Dedifferentiated amniotic fluid mesenchymal stem cell (primary cell): Measurements from ENCODE around the gene COG8.
"Not testable (repeated sequence)": the region's sequence is repeated elsewhere in the genome, so short reads cannot be mapped to it uniquely, and the experiment has no call there.

Experiments used
- DNase-seq: peaks from one replicate; pipeline ENCODE4 v3.0.0-alpha.2; 2016; ENCODE audit errors: extremely low spot score

Gene COG8

DNA sequence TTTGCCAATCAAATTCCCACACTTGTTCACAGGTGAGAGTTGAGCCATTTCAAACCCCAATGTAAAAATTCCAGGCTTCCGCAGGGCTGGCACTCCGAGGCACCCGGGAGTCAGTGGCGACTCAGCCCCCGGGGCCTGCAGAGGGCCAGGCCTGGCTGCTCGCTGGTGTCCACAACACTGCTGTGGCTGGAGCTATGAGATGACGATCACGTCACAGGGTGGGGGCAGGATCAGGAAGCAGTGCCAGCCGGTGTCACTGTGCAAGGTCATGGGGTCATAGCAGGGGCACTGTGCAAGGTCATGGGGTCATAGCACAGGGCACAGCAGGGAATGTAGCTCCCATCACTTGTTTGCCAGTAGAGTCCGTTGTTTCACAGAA, 20.5 kb downstream of the COG8 start:
- DNase-seq = no peak

DNA sequence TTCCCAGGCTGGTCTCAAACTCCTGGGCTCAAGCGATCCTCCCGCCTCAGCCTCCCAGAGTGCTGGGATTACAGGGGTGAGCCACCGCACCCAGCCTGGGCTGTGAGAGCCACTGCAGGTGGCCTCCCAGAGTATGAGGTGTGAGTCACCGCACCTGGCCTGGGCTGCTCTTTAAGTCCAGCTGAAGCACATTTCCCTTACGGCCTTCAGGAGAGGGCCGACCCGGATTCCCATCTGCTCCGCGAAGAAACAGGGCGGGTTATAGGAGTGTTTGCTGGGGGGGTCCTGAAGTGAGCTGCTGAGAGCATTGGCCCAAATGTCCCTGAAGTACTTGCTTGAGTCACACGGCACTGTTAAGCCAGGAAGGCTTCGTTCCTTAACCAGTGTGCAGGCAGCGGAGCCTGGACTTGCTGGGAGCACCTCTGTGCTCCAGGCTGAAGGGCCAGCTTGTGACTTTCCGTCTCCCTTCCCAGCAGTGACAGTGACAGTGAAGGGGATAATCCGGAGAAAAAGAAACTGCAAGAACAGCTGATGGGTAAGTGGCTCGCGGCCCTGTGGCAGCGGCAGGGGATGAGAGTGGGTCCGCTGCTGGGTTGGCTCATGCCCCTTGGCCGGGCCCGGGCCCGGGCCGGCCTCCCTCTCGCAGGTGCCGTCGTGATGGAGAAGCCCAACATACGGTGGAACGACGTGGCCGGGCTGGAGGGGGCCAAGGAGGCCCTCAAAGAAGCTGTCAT, 21.0 kb downstream of the COG8 start:
- no peak for DNase-seq

DNA sequence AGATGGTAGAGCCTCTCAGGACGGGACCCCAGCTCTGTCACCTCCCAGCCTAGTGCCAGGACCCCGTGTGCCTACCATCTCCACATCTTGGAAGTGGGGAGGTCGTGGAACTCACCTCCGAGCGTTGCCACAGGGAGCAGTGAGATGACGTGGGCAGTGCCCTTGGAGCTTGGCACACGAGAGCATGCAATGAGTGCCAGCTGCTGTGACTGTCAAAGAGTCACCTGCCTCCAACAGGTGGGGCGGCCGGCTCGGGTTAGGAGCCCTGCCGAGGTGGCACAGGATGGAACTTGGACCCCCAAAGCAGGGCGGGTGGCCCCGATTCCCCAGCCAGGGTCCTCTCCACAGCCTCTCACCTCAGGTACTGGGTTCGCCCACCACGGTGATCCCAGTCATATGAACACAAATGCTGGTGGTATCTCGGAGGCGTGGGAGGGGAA, 22.7 kb downstream of the COG8 start:
- DNase-seq = no peak

DNA sequence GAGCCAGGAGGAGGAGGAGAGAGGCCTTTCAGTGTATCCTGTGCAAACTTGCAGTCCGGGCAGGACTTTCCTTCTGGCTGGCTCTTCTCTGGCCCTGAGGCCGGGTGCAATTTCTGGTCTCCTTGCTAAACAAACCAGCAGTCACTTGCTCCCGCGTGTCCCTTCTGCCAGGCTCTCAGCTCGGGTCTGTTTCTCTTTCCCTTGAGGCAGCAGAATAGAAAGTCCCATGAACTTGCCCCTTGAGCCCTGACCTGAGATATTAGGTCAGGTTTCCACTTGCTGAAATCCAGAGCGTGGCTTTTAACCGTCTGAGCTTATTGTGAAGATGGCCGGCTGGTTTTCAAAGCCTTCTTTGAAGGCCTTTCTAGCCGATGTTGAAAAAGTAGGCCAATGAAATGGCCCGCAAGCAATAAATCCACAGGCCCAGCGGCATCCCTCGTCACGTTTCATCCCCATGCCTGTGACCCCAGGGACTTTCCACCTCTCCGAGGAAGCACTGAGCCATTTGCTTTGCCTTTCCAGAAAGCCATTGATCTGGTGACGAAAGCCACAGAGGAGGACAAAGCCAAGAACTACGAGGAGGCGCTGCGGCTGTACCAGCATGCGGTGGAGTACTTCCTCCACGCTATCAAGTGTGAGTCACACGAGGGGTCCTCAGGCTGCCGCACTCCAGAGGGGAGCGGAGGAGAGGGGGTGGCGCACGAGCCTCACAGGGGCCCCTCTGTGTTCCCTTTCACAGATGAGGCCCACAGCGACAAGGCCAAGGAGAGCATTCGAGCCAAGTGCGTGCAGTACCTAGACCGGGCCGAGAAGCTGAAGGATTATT, 23.7 kb downstream of the COG8 start:
- DNase-seq = no peak

DNA sequence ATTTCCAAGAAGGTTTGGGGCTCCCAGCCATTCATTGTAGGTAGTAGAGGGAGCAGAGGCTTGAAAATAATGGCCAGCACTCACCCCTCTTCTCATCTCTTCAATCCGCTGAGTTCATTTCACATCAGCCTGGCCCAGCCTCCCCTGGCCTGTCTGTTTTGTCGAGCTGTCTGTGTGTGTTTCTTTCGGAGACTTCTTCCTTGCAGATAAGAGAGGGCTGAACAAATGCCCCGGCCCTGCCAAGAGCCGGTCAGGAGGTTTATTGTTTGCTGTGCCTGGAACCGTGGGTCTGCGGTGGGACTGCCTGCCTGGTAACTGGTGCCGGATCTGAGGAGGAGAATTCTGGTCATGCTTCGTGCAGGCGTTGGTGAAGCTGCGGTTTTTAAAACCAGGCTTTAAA, 24.8 kb downstream of the COG8 start:
- no peak for DNase-seq

DNA sequence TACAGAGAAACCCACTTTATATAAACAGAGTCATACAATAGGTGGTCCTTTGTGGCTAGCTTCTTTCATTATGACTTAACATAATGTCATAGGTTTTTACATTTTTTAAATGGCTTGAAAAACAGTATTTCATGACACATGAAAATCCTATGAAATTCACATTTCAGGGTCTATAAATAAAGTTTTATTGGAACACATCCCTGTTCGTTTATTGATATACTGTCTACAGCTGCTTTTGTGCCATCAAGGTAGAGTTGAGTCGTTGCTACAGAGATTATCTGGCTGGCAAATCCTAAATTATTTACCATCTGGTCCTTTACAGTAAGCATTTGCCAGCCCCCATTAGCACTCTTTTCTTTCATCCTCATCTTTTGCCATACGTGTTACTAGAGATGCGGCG, 25.9 kb downstream of the COG8 start:
- DNase-seq = no peak

DNA sequence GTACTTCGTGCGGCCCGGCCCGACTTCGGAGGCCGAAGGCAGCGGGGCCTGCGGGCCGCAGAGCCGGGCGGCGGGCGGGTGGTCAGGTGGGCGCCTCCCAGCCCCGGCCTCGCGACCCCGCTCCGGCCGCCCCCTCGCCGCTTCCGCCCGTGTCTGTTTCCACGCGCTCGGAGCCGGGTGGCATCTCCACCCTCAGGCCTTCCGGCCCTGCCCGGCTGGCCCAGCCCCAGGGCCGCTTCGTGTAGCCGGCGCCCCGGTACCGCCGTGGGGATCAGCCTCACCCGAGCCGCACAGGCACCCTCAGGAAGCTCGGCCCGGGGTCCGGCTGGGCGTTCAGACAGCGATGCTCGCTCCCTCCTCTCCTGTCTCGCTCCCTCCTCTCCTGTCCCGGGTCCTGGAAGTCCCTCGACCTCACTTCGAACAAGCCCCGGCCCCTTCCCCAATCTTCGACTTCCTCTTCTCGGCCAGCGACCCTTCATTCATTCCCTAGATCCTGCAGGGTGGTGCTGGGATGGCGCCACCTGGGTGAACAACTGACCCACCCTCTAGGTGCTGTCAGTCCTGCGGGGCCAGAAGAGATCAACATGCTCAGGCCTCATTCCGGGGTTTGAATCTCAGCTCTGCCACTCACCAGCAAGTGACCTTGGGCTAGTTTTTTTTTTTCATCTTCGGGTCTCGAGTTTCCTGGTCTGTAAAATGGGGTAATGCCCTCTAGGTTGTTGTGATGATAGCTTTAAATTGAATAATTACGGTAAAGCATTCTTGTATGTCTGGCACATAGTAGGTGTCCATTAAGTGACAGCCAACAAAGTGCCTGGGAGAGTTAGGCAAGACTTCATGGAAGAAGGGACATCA, 27.6 kb downstream of the COG8 start:
- no peak for DNase-seq

DNA sequence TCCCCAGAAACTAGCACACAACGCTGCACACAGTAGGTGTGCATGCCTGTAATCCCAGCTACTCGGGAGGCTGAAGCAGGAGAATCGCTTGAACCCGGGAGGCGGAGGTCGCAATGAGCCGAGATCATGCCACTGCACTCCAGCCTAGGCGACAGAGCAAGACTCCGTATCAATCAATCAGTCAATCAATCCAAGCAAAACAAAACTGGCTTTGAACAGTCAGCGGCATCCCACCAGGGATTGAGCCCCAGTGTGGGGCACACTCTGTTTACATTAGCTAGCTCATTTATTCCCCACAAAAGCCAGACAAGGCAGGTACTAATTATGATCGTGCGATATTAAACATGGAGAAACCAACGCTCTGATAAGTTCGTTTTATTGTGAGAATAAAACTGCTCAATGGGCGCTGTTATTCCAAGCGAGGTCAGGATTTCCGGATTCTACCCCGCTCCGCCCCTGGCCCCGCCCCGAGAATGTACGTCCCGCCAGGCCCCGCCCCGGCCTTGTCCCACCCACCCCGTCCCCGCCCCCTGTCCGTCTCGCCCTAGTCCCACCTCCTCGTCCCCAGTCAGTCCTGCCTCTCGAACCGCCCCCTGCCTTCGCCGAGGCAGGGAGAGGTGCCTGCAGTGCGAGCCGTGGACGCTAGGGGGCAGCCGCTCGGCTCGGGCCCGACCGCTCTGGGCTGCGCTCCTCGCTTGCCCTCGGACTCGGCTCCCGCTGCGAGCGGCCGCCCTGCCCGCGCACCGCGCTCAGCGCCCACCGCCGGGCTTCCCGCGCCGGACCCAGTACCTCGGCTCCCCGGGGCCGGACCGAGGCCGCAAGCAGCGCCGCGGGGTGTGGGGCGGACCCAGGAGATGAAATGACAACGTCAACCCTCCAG, 28.5 kb downstream of the COG8 start, which contains the start of gene VPS4A:
Gene VPS4A (plus strand): TSS at position 698 of the 880 bp plus-strand sequence. CDS start 162 bp downstream, at position 860.
- peak; percentile 93 for DNase-seq

DNA sequence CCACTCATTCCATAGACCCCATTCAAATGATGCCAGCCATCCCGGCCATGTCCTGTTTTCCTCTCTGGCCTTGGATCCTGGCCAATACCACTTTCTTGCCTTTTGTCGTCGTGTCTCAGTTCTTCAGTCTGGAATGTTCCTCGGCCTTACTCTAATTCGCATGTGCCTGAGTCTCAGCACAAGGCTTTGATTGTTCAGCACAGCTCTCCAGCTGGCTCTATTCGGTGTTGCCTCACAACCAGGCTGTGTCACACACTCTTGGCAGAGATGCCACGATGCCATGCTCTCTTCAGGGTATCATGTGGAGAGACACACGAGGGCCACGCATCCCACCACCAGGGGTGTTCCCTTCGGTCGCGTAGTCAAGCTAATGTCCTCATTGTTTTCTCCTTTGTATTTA, 30.0 kb downstream of the COG8 start:
- no peak for DNase-seq

DNA sequence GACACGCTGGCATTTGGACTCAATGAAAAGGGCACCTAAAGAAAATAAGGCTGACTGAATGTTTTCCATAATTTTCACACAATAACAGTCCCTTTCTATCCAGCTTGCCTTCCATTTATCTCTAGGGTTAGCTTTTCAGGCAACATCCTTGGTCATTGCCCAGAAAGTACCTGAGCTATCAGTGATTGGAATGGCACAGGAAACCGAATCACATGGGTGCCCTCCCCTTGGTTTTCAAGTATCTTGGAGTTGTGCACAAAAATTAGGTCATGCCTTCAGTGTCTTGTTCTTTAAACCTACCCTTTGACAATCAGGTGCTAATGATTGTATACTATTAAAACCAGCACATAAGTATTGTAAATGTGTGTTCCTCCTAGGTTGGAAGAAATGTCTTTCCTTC, 31.5 kb downstream of the COG8 start:
- DNase-seq = no peak

DNA sequence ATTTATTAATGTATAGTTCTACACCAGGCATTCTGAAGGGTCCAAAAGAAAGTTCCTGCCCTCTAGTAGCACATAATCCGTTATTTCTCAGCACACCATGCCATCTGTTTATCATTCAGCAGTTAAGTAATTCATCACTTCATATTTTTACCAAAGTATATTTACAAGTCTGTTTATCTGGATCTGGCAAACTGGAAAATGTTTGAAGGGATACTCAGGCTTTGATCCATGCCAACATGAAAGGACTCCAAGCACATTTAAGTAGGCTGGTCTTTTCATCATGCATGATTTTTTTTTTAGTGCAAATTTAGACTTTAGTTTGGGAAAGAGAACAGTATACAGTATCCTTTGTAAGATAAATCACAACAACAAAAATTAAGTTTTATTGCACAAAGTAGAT, 32.3 kb downstream of the COG8 start:
- no peak for DNase-seq

DNA sequence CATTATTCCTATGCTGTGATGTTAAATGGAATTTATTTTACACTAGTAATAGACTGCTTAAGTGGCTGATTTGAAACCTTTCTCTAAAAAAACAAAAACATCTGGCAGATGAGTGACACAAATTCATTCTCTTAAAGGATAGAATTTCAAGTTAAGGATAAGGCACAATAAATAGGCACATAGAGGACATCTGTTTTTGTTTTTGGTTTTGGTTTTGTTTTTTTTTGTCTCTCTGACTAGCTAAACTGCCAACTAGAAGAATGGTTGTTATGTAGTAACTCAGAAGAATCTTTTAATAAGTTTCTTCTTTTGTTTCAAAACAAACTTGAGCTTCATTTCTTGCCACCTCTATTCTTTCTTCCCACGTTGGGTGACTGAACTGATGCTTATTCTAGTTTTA, 33.3 kb downstream of the COG8 start:
- DNase-seq = peak; percentile 61

DNA sequence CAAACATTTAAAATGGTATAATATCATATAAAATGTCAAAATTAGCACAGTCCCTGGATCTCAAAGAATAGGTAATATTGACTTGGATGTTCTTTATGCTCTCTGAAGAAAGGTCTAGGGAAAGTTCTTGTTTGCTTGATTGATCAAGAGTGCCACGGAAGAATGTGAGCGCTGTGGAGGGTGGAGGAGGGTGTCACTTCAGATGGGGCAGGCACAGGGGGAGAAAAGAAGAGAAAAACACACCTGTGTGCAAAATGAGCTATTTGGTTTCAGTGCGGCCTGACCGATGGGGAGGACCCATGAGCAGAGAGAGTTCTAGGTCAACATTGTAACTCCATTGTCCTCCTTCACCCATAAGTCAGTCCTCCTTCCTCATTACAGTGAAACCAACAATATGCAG, 37.1 kb downstream of the COG8 start:
- DNase-seq = no peak

DNA sequence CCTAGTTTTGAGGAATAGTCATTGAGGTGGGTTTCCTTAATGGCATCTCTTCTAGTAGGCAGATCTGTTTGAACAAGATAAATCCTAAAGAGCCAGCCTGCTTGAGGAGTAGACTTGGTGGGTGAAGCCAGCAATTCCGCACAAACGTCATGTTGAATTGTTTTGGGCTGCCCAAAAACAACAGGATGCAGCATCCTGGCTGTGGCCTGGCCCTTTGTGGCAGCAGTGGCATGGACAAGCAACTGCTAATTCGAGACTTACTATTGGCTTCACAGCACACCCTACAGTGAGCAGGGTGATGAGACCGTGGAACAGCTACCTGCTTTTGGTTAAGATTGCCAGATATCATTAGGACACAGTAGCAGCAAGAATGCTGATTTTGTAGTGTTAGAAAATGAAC, 37.5 kb downstream of the COG8 start:
- no peak for DNase-seq

DNA sequence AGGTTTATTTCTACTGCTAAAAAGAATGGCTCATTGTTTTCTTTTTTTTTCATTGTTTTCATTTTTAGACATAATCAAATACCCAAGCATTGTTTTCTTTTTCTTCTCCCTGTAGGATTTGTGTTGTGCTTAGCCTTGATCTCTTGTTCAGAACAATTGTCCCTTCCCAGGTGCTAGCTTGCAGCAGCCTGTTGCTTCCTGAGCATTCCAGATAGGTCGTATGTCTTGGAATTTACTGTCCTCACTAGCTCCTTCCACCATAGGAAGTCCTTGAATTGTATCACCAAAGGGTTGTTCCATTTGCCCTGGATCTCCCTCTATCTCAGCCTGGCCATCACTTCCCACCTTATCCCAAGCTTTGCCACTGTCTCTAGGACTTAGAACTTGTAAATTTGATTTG, 38.2 kb downstream of the COG8 start:
- DNase-seq = no peak

DNA sequence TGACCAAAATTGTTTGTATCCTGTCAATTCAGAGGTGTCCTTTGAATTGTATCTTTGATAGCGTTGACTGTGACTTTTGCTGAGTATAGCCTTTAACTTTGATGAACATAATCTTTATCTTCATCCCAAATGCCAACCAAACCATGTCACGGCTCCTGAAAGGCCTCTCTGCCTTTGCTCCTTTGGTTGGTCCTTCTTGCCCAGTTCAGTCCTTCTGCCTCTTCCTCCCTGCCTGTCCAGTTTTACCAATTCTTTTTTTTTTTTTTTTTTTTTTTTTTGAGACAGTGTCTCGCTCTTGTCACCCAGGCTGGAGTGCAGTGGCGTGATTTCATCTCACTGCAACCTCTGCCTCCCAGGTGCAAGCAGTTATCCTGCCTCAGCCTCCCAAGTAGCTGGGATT, 41.1 kb downstream of the COG8 start:
- DNase-seq = no peak

DNA sequence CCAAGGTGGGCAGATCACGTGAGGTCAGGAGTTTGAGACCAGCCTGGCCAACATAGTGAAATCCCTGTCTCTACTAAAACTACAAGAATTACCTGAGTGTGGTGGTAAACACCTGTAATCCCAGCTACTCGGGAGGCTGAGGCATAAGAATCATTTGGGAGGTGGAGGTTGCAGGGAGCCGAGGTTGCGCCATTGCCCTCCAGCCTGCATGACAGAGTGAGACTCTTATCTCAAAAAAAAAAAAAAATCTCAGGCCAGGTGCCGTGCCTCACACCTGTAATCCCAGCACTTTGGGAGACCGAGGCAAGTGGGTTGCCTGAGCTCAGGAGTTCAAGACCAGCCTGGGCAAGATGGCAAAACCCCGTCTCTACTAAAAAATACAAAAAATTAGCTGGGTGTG, 42.6 kb downstream of the COG8 start:
- not testable (repeated sequence) for DNase-seq

DNA sequence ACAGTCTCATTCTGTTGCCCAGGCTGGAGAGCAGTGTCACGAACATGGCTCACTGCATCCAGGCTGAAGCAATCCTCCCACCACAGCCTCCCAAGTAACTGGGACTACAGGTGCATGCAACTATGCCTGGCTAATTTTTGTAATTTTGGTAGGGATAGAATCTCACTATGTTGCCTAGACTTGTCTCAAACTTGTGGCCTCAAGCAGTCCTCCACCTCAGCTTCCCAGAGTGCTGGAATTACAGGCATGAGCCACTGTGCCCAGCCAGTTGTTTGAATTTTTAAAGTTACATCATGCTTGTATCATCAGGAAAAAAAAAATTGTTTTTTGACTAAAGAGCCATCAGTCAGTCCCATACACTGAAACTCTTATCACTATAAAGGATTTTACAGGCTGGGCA, 45.3 kb downstream of the COG8 start:
- no peak for DNase-seq

DNA sequence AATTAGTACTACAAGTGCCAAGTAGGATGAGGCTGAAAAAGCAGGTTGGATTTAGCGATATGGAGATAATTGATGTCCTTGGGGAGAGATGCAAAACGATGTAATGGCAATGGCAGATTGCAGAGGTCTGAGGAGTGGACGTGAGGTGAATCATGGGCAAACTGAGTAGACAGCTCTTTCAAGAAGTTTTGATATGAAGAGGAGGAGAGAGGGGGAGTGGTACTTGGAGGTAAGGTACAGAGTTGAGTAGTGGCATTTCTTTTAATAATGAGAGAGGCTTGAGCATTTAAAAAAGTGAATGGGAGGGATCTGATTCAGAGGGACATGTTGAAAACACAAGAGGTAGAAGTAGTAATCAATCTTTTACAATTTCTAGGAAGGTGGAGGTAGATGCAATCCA, 46.0 kb downstream of the COG8 start:
- no peak for DNase-seq

DNA sequence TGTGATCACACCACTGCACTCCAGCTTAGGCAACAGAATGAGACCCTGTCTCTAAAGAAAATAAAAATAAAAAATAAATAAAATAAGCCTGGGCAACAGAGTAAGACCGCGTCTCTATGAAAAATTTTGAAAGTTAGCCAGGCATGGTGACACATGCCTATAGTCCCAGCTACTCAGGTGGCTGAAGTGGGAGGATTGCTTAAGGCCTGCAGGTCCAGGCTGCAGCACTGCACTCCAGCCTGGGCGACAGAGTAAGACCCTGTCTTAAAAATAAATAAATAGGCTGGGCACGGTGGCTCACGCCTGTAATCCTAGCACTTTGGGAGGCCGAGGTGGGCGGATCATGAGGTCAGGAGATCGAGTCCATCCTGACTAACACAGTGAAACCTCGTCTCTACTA, 47.7 kb downstream of the COG8 start:
- DNase-seq = not testable (repeated sequence)
